GM12891 (cell line): ENCODE measurements around the gene SCAPER.
"Not testable (repeated sequence)": the region's sequence is repeated elsewhere in the genome, so short reads cannot be mapped to it uniquely, and the experiment has no call there.

Experiments used
- POLR2A ChIP-seq: IDR thresholded peaks from 2 replicates; pipeline ENCODE4 v1.6.1; 2011; ENCODE audit warnings: low read depth, low read length, control low read depth
- POLR2AphosphoS5 ChIP-seq: IDR thresholded peaks from 2 replicates; pipeline ENCODE4 v1.6.1; 2011; ENCODE audit warnings: low read depth, low read length, control low read depth

GRCh38 chr15:76899931-76900310 is 5.2 kb downstream of the SCAPER start:
- TF ChIP-seq POLR2A, POLR2AphosphoS5: not testable (repeated sequence)
